Stimulated activated CD8-positive, alpha-beta memory T cell treated with anti-CD3 and anti-CD28 coated beads, Interleukin-4, amount 100 ng/mL, for 48 hours (primary cell): Measurements from ENCODE around the gene FMO2.

Experiments used
- DNase-seq: peaks from one replicate; pipeline ENCODE4 v3.0.0-alpha.2; 2020

The FMO2 gene

GRCh38 chr1:171177261-171177660, 7.8 kb upstream of the FMO2 start:
- no peak for DNase-seq

DNA sequence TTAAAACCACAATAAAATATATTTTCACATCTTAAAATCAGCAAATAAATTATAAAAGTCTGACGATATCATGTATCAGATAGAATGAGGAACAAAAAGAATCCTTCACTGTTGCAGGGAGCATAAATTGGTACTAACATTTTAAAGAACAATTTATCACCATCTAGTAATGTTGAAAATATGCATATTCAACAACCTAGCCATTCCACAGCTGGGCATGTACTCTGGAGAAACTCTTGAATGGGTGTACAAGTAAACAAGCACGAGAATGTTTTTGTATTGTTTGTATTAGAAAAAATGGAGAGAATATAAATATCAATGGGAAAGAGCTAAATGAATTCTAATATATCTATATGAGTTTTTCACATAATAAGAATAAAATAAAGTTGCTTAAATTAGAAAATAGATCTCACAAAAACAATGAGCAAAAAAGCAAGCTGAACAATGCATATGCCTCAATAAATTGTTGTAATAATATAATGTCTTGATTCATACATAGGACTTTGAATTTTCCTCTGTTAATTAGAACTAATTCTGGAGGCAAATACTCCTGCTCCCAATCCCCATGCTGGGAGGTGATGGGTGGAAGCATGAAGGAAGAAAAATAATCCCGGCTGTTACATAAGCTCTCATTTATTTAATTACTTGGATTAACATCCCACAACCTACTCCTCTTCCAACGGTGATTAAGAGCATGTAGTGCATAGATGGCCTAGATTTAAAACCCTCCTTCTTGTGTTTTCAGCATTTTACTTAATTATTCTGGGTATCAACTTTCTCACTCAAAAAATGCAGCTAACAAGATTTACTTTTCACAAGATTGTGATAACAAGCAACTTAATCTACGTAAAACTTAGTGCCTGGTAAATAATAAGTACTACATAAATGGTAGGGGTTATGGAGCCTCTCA, 5.5 kb upstream of the FMO2 start:
- DNase-seq: no peak

- DNase-seq: no peak
Measured at GRCh38 chr1:171180670-171181069, 4.4 kb upstream of the FMO2 start.

- peak; percentile 65 for DNase-seq
Measured at GRCh38 chr1:171188388-171189266, 3.5 kb downstream of the FMO2 start.

DNA sequence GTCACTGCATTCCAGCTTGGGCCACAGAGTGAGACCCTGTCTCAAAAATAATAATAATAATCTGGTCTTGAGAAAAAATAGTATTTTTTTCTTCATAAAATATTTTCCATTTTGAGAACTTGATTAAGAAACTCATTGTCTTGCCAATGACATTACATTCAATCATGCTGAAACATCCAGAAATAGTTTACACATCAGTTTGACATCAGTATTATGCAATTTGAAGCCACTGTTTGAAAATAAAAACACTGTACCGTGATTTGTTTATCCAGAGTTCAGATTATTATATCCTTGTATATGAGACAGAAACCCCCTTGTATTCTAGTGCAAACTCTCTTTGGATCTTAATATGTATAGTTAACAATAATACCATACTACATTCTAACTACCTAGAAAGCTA, 6.9 kb downstream of the FMO2 start:
- no peak for DNase-seq

- no peak for DNase-seq
Measured at GRCh38 chr1:171195767-171196166, 10.7 kb downstream of the FMO2 start.

DNA sequence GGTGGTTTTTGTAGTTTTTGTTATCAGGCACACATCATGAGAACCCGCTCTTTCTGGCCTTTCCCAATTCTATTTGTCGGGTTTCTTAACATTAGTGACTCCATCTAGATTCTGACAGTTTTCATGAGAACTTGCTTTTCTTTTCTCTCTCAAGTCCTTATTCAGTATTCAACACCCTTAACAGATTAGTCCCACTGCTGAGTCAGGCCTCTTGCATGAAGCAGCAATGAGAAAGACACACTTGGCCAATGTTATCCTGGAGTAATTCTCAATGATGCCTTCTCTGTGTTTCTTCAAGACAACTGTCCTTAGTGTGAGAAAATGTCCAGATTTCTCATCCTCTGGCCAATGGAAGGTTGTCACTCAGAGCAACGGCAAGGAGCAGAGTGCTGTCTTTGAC, 11.3 kb downstream of the FMO2 start:
- no peak for DNase-seq

- DNase-seq: no peak
Measured at GRCh38 chr1:171198081-171198480, 13.0 kb downstream of the FMO2 start.

DNA sequence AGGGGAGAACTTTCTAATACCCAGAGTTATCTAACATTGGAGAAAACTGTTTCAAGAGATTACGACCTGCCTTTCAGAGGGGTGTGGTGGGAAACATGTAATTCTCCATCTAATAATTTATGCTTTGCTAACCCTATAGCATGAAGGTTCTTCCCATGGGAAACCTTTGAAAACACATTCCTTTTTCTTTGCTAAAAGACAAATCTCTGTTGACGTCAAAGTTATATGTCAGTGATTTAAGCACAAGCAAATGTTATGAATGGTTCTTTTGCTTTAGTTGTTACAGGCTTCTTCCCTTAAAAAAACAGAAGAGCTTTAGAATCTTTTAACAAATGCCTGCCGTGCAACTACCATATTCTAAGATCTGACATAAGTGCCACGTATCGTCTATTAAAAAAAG, 19.2 kb downstream of the FMO2 start:
- no peak for DNase-seq

- DNase-seq: no peak
Measured at GRCh38 chr1:171206204-171206977, 21.3 kb downstream of the FMO2 start.

GRCh38 chr1:171206978-171207355, 21.9 kb downstream of the FMO2 start:
- DNase-seq: no peak

DNA sequence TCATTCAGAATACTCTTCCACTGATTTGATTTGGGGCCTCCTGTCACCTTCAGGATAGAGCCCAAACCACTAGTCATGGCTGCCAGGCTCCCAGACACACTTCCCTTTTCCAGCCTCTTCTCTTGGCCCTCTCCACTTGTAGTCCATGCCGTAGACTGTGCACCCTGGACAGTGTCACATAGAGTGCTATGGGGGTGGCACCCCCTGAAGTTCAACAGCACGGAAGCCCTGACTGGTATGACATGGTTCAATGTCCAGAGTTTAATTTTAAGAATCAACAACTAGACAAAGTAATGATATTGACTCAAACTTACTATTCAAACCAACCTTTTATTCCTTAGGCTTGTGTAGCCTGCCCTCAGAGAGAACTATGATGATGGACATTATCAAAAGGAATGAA, 22.3 kb downstream of the FMO2 start:
- no peak for DNase-seq

DNA sequence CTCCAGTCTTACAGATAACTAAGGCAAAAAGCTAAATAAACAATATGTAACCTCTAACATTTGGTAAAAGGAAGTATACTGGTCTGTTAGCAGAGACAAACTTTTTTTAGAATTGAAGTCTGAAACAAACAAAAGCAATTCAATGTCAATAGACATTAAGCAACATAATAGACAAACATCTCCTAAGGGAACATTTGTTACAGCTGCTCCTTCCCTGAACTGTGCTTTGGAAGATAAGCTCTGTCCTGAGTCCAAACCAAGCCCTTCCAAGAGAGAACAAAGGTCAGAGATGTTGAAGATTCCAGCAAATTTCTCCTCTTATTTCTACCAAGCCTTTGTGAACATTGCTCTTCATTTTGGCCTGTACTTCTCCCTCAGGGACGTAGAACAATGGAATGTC, 25.3 kb downstream of the FMO2 start:
- no peak for DNase-seq

DNA sequence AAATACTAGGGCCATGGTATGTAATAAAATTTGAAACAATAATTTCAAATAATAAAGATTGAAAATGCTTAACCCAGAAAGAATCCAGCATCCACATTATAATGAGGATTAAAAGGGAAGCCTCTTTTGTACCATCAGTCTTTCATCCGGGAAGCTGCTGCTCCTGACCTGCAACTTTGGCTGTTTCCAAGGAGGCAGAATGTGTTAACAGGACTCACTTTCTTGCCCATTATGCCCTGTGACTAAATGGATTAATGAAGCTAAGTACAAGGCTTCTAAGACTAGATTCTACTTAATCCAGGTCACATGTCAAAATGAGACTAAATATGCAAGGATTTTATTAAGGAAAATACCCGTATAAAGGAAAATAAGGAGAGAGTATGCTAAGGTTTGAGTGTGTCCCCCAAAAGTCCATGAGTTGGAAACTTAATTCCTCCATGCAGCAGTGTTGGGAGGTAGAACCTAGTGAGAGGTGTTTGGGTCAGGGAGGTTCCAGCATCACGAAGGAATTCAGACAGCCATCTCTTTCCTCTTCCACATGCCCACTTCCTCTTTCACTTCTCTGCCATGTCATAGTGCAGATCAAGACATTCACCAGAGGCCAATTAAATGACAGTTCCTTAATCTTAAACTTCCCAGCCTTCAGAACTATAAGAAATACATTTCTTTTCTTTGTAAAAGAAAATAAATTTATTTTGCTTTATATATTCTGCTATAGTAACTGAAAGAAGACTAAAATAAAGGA, 27.7 kb downstream of the FMO2 start:
- DNase-seq: no peak

- no peak for DNase-seq
Measured at GRCh38 chr1:171213559-171214454, 28.7 kb downstream of the FMO2 start.

DNA sequence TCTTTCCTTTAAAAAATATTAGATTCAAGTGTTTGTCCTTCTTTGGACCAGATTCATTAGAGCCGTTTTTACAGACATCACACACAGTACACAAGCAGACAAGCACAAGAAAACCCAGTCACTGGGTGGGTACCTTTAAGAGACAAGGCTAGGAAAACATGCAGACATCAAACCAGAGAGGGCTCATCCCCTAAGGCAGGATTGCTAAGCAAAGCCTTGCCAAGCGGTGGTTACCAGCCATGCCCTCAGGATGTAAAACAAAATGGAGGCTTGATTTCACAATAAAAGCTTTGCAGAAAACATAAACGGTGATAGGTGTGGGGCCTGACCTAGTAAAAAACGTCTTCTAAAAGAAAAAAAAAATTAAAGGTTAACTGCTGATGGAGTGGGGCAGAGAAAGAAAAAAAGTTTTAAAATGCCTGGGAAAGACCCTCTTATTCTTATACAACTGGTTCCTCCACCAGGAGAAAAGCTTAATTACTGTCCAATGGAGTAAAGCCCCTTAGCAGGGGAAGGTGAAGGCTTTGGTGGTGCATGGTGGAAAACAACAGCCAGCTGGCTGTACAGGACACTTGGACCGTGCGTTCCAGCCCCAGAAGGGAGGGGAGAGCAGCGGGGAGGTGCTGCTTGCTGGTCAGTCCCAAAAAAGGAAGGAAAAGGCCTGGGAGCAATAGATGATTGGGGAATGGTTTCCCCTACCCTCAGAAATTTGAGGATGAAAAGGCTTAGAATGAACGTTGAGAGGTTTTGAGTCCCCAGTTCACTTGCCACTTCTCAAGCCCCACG, 32.8 kb downstream of the FMO2 start:
- DNase-seq: no peak

DNA sequence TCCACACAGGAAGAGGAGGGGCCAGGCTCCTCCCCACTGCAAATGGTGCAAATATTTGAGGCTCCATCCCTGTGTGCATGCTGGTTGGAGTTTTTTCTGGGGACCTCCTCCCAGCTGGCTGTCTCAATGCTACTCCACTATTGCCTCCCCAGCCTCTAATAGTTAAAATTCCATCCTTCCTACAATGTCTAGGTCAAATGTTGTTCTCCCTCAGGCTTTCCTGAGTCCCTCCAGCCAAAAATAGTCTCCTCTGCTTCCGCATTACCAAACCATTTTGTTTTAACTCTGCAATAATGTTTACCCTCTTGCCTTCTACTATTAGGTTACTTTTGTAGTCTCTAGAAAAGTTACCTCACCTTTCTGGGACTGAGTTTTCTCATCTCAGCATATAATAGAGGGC, 33.6 kb downstream of the FMO2 start:
- no peak for DNase-seq

DNA sequence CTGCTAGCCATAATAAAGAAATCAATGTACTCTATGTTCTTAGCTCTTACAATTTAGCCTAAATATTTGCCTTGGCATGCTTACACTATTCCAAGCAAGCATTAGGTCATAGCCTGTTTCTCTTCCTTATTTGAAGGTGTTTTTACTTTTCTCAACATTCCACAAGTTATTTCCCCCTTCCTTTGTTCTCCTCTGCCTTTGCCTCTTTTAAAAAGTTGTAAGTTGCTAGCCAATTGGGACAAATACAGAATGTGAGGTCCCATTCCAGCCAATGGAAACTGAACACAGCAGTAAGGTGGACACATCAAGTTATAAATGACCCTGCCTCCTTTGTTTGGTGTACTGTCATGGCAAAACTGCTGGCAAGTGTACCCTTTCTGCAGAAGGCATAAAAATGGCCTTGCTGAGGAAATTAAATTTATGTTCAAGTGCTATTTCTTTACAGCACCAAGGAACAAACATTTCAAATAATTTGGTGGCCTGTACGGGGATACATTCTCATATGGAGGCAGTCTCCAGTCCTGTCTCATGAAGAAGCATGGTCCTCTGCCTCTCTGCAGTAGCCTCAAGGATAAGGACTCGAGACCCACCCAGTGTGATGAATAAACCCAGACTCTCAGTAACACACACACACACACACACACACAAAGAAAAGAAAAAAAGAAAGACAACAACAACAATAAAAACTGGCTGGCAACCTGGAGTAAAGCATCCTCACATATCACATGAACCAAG, 34.4 kb downstream of the FMO2 start:
- no peak for DNase-seq

DNA sequence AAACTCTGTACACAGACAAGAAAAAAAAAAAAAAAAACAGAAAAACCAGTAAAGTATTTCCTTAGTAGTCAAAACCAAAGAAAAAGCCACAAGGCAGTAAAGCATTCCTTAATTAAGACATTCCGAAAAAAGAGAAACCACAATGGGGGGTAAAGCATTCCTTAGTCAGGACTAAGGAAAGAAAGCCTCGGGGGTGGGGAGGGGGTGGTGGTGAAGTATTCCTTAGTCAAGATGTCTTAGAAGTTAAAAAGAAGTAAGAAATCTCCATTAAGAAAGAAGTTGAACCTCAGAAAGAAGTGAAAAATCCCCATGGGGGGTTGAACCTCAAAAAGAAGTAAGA, 35.0 kb downstream of the FMO2 start:
- DNase-seq: no peak

DNA sequence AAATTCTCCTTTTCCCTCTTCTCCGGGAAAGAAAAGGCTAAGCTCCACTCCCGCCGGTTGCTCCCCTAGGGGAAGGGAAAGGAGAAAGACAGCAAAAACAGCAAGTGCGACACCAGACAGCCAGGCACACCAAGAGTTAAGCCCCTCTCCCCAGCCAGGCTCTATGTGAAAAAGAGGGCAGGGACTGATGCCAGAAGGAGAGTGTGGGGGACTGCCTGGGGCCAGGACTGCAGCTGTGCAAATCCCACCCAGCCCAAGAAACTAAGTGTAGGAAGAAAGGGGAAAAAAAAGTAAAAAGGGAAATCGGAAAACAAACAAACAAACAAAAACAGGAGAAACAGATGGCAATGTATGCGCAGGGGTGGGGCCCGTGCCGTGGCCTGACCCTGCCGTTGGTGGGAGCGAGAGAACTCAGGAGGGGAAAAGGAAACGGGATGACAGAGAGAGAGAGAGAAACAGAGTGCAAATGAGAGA, 35.5 kb downstream of the FMO2 start:
- no peak for DNase-seq
